Right atrium auricular region (tissue), 2 donors: ENCODE measurements around the gene HHIPL1. TPM values are rescaled to one million over a fixed set of nuclear protein-coding genes. Genes with fewer than 3 reads are reported as not detected.

Experiments used
- DNase-seq: peaks from one replicate; pipeline ENCODE4 v3.0.0-alpha.2; 2019; ENCODE audit warnings: low spot score
- H3K27ac ChIP-seq, 2 donors: fragments of 200-600 bp; sonication (generic); 1 replicate in 1 of 2; 2 replicates in 1 of 2; pipeline ENCODE4 v1.5.1; 2016 to 2019
- H3K27me3 ChIP-seq, 2 donors: fragments of 200-600 bp; sonication (generic); one replicate each; pipeline versions ENCODE4 v1.5.1 to v1.6.0; 2017 to 2019
- H3K36me3 ChIP-seq: fragments of 200-600 bp; sonication (generic); one replicate; pipeline ENCODE4 v1.5.1; 2016
- H3K4me1 ChIP-seq, 2 donors: fragments of 200-600 bp; sonication (generic); one replicate each; pipeline versions ENCODE4 v1.5.1 to v1.6.0; 2017 to 2019
- H3K4me3 ChIP-seq, 2 donors: fragments of 200-600 bp; sonication (generic); 1 replicate in 1 of 2; 2 replicates in 1 of 2; pipeline ENCODE4 v1.5.1; 2017 to 2019; ENCODE audit warnings: mild to moderate bottlenecking in 1 of 2, moderate library complexity in 1 of 2
- H3K9me3 ChIP-seq, 2 donors: fragments of 200-600 bp; sonication (generic); one replicate each; pipeline ENCODE4 v1.5.1; 2019
- total RNA-seq, 2 donors: library from RNA; depleted of rRNA; stranded (reverse); fragments of >200 nt; gene quantifications; one replicate each; pipeline ENCODE4 v1.1.0, GENCODE V29; 2016
- TF ChIP-seq, protein P1 (sequence below), 2 donors: fragments of 200-600 bp; sonication (generic); IDR thresholded peaks; one replicate each; pipeline ENCODE4 v1.5.1; 2019; ENCODE audit warnings: antibody characterized with exemption in 2 of 2

HHIPL1 gene
- total RNA-seq, 2 donors from 2014 or later: 1.8 to 2.4 TPM

GRCh38 chr14:99668307-99669295, 23.7 kb downstream of the HHIPL1 start:
- Histone ChIP-seq H3K27me3 (no peaks in the 10 kb centered on the region), H3K4me3 (no peak overlapping the region), H3K4me1 (no peaks in the 10 kb centered on the region), H3K9me3 (no peaks in the 10 kb centered on the region), H3K36me3 (no peaks in the 10 kb centered on the region), H3K27ac (no peak overlapping the region)
- TF ChIP-seq, protein P1, sequence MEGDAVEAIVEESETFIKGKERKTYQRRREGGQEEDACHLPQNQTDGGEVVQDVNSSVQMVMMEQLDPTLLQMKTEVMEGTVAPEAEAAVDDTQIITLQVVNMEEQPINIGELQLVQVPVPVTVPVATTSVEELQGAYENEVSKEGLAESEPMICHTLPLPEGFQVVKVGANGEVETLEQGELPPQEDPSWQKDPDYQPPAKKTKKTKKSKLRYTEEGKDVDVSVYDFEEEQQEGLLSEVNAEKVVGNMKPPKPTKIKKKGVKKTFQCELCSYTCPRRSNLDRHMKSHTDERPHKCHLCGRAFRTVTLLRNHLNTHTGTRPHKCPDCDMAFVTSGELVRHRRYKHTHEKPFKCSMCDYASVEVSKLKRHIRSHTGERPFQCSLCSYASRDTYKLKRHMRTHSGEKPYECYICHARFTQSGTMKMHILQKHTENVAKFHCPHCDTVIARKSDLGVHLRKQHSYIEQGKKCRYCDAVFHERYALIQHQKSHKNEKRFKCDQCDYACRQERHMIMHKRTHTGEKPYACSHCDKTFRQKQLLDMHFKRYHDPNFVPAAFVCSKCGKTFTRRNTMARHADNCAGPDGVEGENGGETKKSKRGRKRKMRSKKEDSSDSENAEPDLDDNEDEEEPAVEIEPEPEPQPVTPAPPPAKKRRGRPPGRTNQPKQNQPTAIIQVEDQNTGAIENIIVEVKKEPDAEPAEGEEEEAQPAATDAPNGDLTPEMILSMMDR (IDR thresholded peaks at IDR 0.05): no peak
- DNase-seq: no peak

DNA sequence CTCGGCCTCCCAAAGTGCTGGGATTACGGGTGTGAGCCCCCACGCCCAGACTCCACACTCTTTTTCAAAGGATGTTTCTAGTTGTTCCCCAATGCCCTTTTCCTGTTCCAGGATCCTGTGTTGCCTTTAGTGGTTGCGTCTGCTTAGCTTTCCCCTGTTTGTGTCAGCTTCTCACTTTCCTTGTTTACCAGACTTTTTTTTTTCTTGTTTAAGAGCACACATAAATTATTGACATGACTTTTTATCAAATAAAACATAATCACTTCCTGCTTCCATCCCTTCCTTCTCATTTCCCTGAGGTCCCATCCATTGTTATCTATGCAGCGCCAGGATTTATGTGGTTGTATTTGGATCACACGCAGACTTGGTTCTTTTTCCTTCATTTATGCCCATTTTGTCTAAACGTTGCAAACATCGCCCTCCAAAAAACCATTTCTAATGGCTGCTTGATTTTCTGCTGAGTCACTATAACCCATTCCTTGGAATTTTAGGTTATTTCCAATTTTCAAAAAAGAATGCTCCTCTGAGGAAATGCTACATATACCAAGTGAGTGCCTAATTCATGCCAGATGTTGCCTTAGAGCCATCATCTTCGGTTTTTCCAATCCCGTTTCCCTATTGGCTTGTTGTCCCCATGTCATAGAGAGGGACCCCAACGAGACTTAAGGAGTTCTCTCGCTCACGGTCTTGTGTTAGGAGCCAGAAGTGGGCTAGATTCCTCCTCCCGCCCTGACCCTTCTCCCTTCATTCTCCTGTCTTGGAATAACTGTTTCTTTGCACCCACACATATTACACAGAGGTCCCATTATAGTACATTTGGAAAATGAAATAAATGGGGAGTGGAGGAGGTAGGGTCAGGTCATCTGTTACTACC, 25.7 kb downstream of the HHIPL1 start:
- TF ChIP-seq, protein P1 (IDR thresholded peaks at IDR 0.05): no peak
- DNase-seq: no peak
- Histone ChIP-seq H3K4me3 (no peak overlapping the region), H3K4me1 (no peaks in the 10 kb centered on the region), H3K36me3 (no peaks in the 10 kb centered on the region), H3K27me3 (no peaks in the 10 kb centered on the region), H3K9me3 (no peaks in the 10 kb centered on the region), H3K27ac (no peak overlapping the region)

DNA sequence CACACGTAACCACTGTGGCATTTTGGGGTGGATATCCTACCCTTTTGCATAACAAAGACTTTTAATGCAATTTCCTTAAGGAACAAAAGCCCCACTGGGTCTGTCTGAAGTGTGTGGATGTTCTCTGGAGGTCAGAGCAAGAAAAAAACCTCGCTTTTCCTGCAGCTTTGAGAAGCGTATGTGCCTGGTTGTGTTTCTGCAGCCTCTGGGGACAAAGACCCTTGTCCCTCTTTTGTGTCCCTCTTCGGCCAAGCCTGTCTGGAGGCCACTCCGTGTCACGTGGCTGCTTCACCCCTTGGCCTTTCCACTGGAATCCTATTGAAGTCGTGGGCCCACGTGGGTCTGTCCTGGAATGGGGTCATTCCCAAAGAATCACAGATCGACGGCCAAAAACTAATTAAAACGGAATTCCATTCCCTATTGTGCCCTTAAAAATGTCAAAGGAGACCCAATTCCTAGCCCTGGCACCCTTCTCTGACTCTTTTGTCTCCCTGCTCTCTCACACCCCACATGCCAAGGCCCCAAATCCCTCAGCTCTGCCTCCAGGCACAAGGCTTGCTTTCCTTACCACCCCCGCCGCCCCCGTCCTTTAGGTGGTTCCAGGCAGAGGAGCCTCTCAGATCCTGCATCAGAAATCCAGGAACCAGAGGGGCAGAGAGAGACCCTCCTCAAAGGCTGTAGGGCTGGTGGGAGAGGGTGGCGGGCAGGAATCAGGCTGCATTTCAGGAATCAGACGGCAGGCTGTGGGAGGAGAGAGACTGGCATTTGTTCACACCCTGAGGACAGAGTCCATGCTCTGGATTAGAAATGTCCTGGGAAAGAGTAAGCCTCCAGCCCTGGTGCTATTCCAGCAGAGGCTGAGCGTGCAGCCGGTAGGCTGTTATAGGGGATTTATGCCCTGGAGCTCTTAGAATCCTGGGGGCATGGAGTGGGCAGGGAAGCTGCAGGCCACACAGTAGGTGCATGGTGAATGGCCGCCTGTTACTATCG, 26.6 kb downstream of the HHIPL1 start:
- H3K9me3 ChIP-seq: no peaks in the 10 kb centered on the region
- no peaks in the 10 kb centered on the region for H3K4me1 ChIP-seq
- H3K36me3 ChIP-seq: no peaks in the 10 kb centered on the region
- no peak for DNase-seq
- no peak overlapping the region for H3K4me3 ChIP-seq
- no peaks in the 10 kb centered on the region for H3K27me3 ChIP-seq
- H3K27ac ChIP-seq: no peak overlapping the region
- TF ChIP-seq, protein P1 (IDR thresholded peaks at IDR 0.05): no peak

DNA sequence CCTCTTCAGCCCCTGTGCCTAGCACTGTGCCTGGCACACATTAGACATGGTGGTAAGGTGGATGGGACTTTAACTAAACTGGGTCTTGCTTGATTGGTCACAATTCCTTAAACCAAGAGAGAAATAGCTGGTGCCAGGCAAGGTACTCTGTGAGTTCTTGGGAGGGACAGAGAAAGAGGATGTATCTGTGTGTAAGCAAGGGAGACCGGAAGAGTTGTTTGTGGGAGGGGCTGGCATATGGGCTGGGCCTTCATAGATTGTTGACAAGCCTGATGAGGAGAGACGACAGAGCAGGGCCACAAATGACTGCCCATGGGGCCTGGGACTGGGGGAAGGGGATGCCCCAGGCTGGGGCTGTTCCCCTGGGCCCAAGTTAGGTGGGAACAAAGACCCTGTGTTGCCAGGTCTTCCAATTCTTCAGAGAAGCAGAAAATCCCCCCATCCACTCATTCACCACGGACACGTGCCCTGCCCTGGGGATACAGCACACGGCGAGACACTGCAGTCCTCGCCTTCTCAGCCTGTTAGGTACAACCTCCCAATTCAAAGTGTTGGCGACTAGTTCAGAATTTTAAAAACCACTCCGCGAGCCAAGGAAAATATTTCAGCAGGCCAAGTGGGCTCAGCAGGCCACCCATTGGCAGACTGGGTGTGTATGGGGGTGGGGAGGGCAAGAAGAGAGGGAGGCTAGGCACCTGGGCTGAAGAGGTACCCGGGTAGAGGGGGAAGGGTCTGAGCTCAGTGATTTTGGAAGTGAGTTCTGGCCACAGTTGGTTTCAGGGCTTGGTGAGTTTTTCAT, 27.8 kb downstream of the HHIPL1 start:
- Histone ChIP-seq H3K36me3 (no peaks in the 10 kb centered on the region), H3K27ac (no peak overlapping the region), H3K27me3 (no peaks in the 10 kb centered on the region), H3K9me3 (peaks cover under 1 to 2% of the 10 kb centered on the region in 2 donors), H3K4me1 (peaks cover 0 to 8% of the 10 kb centered on the region in 2 donors), H3K4me3 (no peak overlapping the region)
- TF ChIP-seq, protein P1 (IDR thresholded peaks at IDR 0.05): no peak
- DNase-seq: no peak
